T1000 (cell line): ENCODE results near the gene PLIN3.
"Not testable (repeated sequence)": the region's sequence is repeated elsewhere in the genome, so short reads cannot be mapped to it uniquely, and the experiment has no call there.

ENCODE experiments used
- DNase-seq: peaks from one replicate; lab custom pipeline; 2025; ENCODE audit warnings: mixed read lengths; lab: John Stamatoyannopoulos, UW

PLIN3 gene, protein sequence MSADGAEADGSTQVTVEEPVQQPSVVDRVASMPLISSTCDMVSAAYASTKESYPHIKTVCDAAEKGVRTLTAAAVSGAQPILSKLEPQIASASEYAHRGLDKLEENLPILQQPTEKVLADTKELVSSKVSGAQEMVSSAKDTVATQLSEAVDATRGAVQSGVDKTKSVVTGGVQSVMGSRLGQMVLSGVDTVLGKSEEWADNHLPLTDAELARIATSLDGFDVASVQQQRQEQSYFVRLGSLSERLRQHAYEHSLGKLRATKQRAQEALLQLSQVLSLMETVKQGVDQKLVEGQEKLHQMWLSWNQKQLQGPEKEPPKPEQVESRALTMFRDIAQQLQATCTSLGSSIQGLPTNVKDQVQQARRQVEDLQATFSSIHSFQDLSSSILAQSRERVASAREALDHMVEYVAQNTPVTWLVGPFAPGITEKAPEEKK

DNA sequence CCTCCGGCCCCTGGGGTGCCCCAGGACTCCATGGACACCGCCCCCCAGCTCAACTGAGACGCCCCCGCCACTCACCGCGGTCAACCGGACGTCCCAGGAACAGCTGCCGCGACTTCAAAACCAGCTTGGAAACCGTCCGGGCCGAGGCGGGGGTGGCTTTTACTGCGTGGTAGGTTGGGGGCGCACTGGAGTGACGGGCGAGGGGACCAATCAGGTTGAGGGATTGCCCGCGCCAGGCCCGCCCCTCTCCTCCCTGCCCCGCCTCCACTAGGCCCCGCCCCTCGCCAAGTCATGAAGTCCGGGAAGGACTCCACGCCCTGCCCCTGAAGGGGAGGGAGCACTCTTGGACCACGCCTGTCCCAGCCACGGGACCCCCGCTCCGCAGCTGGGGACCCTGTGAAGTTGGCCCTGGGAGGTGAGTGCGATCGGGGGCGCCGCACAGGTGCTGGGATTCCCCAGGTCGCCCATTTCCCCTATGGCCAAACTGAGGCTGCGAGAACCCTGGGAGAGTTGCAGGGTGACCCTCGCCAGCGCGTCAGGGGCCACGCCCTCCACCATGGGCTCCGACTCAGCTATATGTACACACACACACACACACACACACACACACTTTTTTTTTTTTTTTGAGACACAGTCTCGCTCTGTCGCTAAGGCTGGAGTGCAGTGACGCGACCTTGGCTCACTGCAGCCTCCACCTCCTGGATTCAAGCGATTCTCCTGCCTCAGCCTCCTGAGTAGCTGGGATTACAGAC, at the start of gene PLIN3:
TSS of gene PLIN3 (minus strand) at position 134 of the 752 bp plus-strand sequence. CDS start 6,273 bp downstream, outside the sequence.
- peak; percentile 90 for DNase-seq

DNA sequence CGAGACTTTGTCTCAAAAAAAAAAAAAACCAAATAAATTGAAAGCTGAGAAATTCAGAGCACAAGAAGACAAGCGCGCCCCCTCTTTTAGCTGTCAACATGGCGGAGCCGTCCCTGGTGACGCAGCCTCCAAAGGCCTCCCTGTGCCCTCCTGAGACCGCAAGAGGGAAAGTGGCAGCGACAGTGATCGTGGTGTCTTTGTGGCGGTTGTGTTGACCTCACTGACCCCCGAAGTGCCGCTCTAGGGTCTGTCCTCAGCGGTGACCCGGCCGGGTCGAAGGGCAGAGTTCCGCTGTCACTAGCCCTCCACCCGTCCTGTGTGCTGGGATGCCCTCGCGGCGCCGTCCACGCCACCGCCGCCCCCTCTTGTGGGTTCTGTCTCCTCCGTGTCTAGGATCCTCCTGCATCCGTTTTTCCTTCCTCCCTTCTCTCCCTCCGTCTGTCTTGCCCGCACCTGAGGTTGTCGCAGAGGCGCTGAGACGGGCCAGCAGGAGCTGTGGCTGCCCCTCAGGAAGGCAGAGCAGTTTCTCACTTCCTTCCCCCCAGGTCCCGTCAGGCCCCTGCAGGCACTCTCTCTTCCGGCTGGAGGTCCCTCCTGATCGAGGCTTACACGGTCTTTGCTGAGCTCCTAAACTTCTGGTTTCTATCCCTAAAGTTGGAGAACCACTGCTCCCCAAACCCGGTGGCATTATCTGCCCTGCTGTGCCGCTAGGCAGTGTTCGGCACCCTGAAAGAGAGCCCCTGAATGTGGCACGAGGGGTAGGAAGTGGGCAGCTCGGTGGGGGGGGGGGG, 49.0 kb upstream of the PLIN3 start:
- no peak for DNase-seq

DNA sequence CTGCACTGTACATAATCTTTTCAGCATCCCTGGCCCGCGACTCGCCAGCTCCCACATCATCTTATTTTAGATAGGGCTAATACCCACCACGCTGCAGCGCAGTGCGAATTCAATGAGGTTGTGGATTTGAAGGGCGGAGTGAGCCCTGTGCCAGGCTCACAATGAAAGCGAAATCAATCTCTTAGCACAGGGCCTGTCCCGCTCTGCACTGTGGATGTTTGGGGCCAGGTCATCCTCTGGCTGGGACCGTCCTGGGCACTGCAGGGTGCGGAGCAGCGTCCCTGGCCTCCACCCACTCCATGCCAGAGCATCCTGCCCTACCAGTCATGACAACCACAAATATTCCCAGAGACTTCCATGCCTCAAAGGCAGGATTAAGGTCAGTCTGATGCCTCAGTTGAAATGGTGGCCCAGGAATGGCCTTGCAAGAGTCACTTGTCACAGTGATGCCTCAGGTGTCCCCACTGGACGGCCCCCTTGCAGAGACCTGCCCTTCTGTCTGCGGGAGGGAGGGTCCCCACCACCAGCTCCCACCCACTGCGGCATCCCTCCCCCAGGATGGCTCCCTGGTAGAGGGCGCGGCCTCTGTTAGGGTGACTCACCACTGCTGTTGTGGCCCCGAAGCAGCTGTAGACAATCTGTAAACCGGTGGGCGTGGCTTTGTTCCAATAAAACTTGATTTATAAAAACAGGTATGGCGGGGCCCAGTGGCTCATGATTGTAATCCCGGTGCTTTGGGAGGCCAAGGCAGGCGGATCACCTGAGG, 47.5 kb upstream of the PLIN3 start:
- DNase-seq: peak; percentile 65

GRCh38 chr19:4913996-4914735, 46.7 kb upstream of the PLIN3 start:
- no peak for DNase-seq

DNA sequence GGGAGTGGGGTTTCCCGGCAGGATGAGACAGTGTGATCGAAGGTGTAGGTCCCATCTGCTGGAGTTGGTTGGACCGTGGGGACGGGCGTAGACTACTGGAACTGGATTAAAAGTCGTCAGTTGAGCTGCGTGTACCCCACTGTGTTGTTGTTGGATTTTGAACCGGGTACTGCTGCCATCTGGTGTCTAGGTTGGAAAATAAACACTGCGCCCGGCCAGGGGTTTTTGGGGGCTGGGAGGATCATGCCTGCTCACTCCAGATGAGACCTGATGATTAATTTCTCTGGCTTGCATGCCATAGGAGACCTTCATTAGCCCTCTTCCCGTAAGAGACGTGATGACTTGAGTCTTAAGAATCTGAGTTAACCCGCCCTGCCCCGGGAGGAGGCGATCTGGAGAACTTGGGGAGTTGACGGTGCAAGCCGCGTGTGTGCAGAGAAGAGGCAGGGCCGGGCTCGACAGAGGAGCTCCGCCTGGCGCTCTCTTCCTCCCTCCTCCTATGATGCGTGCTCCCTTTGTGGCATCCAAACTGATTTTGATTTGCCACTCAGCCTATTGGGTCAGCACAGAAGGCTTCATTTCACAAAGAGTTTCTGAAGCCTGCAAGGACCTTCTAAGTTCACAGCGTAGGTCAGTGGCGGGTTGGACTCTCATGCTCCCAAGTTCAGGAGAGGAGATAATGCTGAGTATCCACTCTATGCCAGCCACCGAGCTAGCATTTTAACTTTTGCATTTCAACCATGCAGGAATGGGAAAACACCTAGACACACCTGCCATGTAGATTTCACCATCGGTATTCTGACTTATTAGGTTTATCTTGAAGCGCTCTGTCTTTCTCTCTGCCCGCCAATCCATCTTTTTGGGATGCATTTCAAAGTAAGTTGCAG, 44.6 kb upstream of the PLIN3 start:
- peak; percentile 93 for DNase-seq

DNA sequence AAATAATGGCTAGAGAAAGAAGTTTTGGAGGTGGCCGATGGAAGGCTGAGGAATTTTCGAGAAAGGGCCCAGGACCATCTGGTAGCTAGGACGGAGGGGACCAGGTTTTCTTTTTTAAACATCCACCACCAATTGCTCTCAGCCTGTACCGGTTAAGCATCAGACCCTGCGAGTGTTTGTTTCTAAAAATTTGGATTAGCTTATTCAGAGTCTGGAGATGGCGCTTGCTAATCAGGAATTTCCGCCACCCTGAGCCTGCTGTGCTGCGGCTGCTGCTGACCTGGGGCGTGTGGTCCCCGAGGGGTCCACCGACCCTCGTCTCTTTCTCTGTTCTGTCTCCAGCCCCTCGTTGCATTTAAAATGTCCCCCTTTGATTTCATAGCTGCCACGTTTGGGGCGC, 43.8 kb upstream of the PLIN3 start:
- DNase-seq: no peak

DNA sequence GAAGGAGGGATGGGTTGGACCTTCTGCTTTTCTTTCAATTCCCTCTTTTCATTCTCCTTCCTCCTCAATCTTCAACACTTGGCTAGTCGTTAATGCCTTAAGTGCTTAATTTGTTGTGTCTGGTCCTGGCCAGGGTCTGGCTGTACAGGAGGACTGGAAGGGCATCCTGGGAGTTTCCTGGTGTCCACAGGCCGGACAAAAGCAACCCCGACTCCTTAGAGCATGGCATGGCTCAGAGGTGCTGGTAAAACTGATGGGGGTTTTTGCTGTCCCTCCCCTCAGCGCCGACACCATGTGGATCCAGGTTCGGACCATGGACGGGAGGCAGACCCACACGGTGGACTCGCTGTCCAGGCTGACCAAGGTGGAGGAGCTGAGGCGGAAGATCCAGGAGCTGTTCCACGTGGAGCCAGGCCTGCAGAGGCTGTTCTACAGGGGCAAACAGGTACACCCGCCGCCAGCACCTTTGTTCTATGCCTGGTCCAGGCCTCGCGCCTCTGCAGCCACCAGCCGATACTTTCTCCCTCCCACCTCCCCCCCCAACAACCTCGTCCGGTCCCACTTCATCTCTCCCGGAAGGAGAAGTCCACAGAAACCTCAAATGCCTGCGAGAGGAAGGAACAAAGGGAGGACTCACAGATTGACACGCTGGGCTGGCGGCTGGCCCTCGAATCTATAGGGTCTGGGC, 43.3 kb upstream of the PLIN3 start:
- DNase-seq: no peak

- peak; percentile 79 for DNase-seq
These were observed 42.6 kb upstream of the PLIN3 start for GRCh38 chr19:4909897-4910593.

GRCh38 chr19:4909156-4909896, 41.9 kb upstream of the PLIN3 start, which contains the start of gene UHRF1:
UHRF1 (plus strand) TSS chr19:4909501; CDS start chr19:4910886, 1,385 bp downstream.
- DNase-seq: peak; percentile 36

DNA sequence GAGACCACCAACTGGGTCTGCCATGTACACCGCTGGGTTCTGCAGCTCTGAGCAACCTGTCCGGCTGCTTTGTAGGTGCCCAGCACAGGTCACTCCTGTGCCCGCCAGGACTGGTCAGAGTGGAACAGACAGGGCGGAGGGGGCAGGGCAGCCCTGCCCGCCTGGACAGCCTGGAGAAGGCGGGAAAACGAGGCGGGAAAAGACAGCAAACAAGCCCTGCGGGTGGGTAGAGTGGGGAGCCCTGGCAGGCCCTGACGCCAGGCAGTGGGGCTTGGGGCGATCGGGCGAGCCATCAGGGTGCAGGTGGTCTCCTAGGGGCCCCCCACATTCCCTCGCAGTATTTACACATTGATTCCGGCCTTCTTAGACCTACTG, 41.3 kb upstream of the PLIN3 start:
- DNase-seq: no peak

- no peak for DNase-seq
These were observed 40.9 kb upstream of the PLIN3 start for GRCh38 chr19:4908360-4908759.

DNA sequence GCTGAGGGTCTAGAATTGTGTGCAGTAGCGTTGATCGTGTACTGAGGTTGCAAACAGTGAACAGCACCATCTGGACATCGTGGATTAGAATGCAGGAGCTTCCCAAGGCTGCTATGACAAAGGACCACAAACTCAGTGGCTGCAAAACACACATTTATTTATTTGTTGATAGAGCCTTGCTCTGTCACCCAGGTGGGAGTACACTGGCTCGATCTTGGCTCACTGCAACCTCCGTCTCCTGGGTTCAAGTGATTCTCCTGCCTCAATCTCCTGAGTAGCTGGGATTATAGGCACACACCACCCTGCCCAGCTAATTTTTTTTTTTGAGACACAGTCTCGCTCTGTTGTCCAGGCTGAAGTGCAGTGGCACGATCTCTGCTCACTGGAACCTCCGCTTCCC, 39.5 kb upstream of the PLIN3 start:
- no peak for DNase-seq

GRCh38 chr19:4904481-4904880, 37.0 kb upstream of the PLIN3 start:
- DNase-seq: no peak

GRCh38 chr19:4902796-4903195, 35.3 kb upstream of the PLIN3 start, which contains the start of gene ARRDC5:
ARRDC5 (minus strand) TSS chr19:4902896; CDS start chr19:4902825, 71 bp downstream.
- no peak for DNase-seq

DNA sequence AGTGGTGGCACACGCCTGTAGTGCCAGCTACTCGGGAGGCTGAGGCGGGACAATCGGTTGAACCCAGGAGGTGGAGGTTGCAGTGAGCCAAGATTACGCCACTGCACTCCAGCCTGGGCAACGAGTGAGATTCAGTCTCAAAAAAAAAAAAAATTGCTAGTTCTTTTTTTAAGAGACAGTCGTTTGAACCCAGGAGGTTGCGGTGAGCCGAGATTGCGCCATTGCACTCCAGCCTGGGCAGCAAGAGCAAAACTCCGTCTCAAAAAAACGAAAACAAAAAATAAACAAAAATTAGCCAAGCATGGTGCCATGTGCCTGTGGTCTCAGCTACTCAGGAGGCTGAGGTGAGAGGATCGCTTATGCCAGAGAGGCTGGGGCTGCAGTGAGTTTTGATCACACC, 33.4 kb upstream of the PLIN3 start:
- DNase-seq: not testable (repeated sequence)

GRCh38 chr19:4897146-4897545, 29.7 kb upstream of the PLIN3 start:
- no peak for DNase-seq

DNA sequence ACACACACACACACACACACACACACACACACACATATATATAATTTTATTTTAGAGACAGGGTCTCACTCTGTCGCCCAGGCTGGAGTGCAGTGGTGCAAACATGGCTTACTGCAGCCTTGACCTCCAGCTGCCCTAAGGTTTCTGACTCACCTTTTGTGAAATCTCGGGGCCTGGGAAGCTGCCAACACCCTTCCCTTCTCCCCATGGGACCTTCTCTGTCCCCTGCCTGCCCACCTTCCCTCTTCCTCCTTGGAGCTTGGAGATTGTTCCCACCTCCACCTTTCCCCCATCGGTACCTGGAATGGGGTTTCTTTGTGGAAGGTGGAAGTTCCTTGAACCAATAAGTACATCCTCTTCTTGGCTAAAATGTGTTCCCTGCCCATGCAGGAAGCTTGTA, 28.9 kb upstream of the PLIN3 start:
- peak; percentile 10 for DNase-seq

DNA sequence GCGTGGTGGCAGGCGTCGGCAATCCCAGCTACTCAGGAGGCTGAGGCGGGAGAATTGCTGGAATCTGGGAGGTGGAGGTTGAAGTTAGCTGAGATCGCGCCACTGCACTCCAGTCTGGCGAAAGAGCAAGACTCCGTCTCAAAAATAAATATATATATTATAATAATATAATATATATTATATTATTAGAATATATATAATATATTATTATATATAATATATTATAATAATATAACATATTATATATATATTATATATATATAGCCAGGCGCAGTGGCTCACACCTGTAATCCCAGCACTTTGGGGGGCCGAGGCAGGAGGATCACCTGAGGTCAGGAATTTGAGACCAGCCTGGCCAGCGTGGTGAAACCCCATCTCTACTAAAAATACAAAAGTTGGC, 25.5 kb upstream of the PLIN3 start:
- DNase-seq: not testable (repeated sequence)
